GM23338 (cell line): ENCODE data around the gene TBC1D16. TPM values are rescaled to one million over a fixed set of nuclear protein-coding genes. Genes with fewer than 3 reads are reported as not detected.

Source experiments
- ATAC-seq: fragments of 200-7000 bp; cut with Tn5 transposase; 3 replicates; pipeline ENCODE4 v1.9.1; 2020
- DNase-seq: peaks from one replicate; pipeline ENCODE4 v3.0.0-alpha.2; 2015; ENCODE audit warnings: low spot score
- H2AFZ ChIP-seq: fragments of 200-600 bp; sonication (generic); 2 replicates; pipeline ENCODE4 v1.8.0; 2016; ENCODE audit warnings: antibody characterized with exemption, mild to moderate bottlenecking, moderate library complexity
- H3F3A ChIP-seq: fragments of 200-600 bp; sonication (generic); replicated peaks from 2 replicates; pipeline ENCODE4 v1.8.0; 2017; ENCODE audit warnings: antibody characterized with exemption, mixed run types, low read depth
- H3K27ac ChIP-seq: fragments of 200-600 bp; sonication (generic); 2 replicates; pipeline ENCODE4 v1.6.1; 2016; ENCODE audit warnings: low read depth
- H3K27me3 ChIP-seq: fragments of 200-600 bp; sonication (generic); 2 replicates; pipeline ENCODE4 v1.8.0; 2016; ENCODE audit warnings: mild to moderate bottlenecking, mixed run types, moderate library complexity; ENCODE audit not compliant: insufficient read depth
- H3K36me3 ChIP-seq: fragments of 200-600 bp; sonication (generic); 2 replicates; pipeline ENCODE4 v1.8.0; 2016; ENCODE audit warnings: mild to moderate bottlenecking; ENCODE audit not compliant: insufficient read depth
- H3K4me1 ChIP-seq: fragments of 200-600 bp; sonication (generic); 2 replicates; pipeline ENCODE4 v1.8.0; 2016; ENCODE audit warnings: mild to moderate bottlenecking, moderate library complexity; ENCODE audit not compliant: insufficient read depth
- H3K4me2 ChIP-seq: fragments of 200-600 bp; sonication (generic); 2 replicates; pipeline ENCODE4 v1.7.1; 2017; ENCODE audit warnings: mixed run types
- H3K4me3 ChIP-seq: fragments of 200-600 bp; sonication (generic); 2 replicates; pipeline ENCODE4 v1.6.1; 2016; ENCODE audit warnings: mixed run types
- H3K79me2 ChIP-seq: fragments of 200-600 bp; sonication (generic); replicated peaks from 2 replicates; pipeline ENCODE4 v1.8.0; 2017; ENCODE audit warnings: mild to moderate bottlenecking; ENCODE audit not compliant: insufficient read depth
- H3K9me2 ChIP-seq: fragments of 200-600 bp; sonication (generic); 2 replicates; pipeline ENCODE4 v1.8.0; 2017; ENCODE audit not compliant: insufficient read depth
- H4K20me1 ChIP-seq: fragments of 200-600 bp; sonication (generic); replicated peaks from 2 replicates; pipeline ENCODE4 v1.8.0; 2017; ENCODE audit warnings: mild to moderate bottlenecking; ENCODE audit not compliant: insufficient read depth
- H3K27ac Mint-ChIP-seq: 2 replicates; pipeline ENCODE4 v1.8.0; 2020; ENCODE audit warnings: inconsistent platforms, mild to moderate bottlenecking, moderate library complexity, mixed read lengths
- H3K27me3 Mint-ChIP-seq: 3 replicates; pipeline ENCODE4 v1.8.0; 2022; ENCODE audit warnings: low read depth, mild to moderate bottlenecking, moderate library complexity, mixed read lengths, inconsistent platforms; ENCODE audit not compliant: insufficient read depth, poor library complexity
- H3K36me3 Mint-ChIP-seq: 3 replicates; pipeline ENCODE4 v1.8.0; 2021; ENCODE audit warnings: low read depth, mild to moderate bottlenecking, inconsistent platforms, moderate library complexity, mixed read lengths
- H3K4me1 Mint-ChIP-seq: 3 replicates; pipeline ENCODE4 v1.8.0; 2020; ENCODE audit warnings: mild to moderate bottlenecking, inconsistent platforms, mixed read lengths
- H3K4me3 Mint-ChIP-seq: 3 replicates; pipeline ENCODE4 v1.8.0; 2021; ENCODE audit warnings: moderate library complexity, mild to moderate bottlenecking, inconsistent platforms, mixed read lengths
- H3K9me3 Mint-ChIP-seq: 3 replicates; pipeline ENCODE4 v1.8.0; 2020; ENCODE audit warnings: moderate library complexity, mild to moderate bottlenecking, inconsistent platforms, mixed read lengths
- CTCF ChIP-seq, 2 experiments: fragments of 200-600 bp in 1 of 2; sonication (generic) in 1 of 2; conservative IDR thresholded peaks; 2 replicates each; pipeline versions ENCODE4 v1.5.1 to v1.6.1; 2016 to 2017; ENCODE audit warnings: antibody characterized with exemption in 2 of 2, low read depth in 2 of 2, mild to moderate bottlenecking in 2 of 2, moderate library complexity in 1 of 2
- ETS1 ChIP-seq: IDR thresholded peaks from 2 replicates; pipeline ENCODE4 v1.6.1; 2016; ENCODE audit warnings: antibody characterized with exemption
- EZH2 ChIP-seq: fragments of 200-600 bp; sonication (generic); IDR thresholded peaks from one replicate; pipeline ENCODE4 v1.8.0; 2017; ENCODE audit warnings: antibody characterized with exemption, mild to moderate bottlenecking, low read depth; ENCODE audit not compliant: unreplicated experiment
- EZH2phosphoT487 ChIP-seq: fragments of 200-600 bp; sonication (generic); IDR thresholded peaks from one replicate; pipeline ENCODE4 v1.8.1; 2018; ENCODE audit warnings: antibody characterized with exemption; ENCODE audit not compliant: unreplicated experiment
- JUNB ChIP-seq: IDR thresholded peaks from one replicate; pipeline ENCODE4 v1.6.1; 2016; ENCODE audit warnings: antibody characterized with exemption; ENCODE audit not compliant: unreplicated experiment
- NANOG ChIP-seq: IDR thresholded peaks from 2 replicates; pipeline ENCODE4 v1.6.1; 2016; ENCODE audit warnings: antibody characterized with exemption, borderline replicate concordance
- POLR2AphosphoS5 ChIP-seq: IDR thresholded peaks from 2 replicates; pipeline ENCODE4 v1.6.1; 2016; ENCODE audit warnings: antibody characterized with exemption, low read depth
- STAT1 ChIP-seq: IDR thresholded peaks from one replicate; pipeline ENCODE4 v1.6.1; 2016; ENCODE audit warnings: antibody characterized with exemption; ENCODE audit not compliant: unreplicated experiment
- ZNF114 ChIP-seq: fragments of 250-450 bp; sonication (Bioruptor Pico); IDR thresholded peaks from 2 replicates; pipeline ENCODE4 v1.5.0; 2020; ENCODE audit warnings: mild to moderate bottlenecking, moderate library complexity
- ZNF331 ChIP-seq: fragments of 250-450 bp; sonication (Bioruptor Pico); IDR thresholded peaks from 2 replicates; pipeline ENCODE4 v1.5.0; 2020; ENCODE audit warnings: low read depth, mild to moderate bottlenecking, moderate library complexity
- polyA plus RNA-seq: library from polyadenylated mRNA; unstranded; fragments of >200 nt; fragmentation: Nextera tagmentation; extraction: Ambion mirVana; gene quantifications from 2 replicates; pipeline ENCODE4 v1.2.1, GENCODE V29; 2016
- total RNA-seq: library from RNA; depleted of rRNA; stranded (reverse); fragments of >200 nt; shearing (Covaris generic); gene quantifications from 2 replicates; pipeline ENCODE4 v1.2.3, GENCODE V29; 2014

Gene TBC1D16
- total and polyA plus RNA-seq, 2 experiments from 2014 or later: 16.7 to 104 TPM

GRCh38 chr17:79934653-79934970, 101.1 kb downstream of the TBC1D16 start:
- H3K79me2 ChIP-seq: no peaks in the 10 kb centered on the region

GRCh38 chr17:79933863-79934652, 101.6 kb downstream of the TBC1D16 start:
- peak overlapping the region; percentile 70; the same call in 1 of the 2 replicates for H3K27ac Mint-ChIP-seq

More at GRCh38 chr17:79934653-79934970, 101.1 kb downstream of the TBC1D16 start:
- TF ChIP-seq CTCF (conservative IDR thresholded peaks at IDR 0.05; ENCODE audit: low read depth in 2 of 2) (no peak), NANOG (no peak), POLR2AphosphoS5 (no peak), EZH2 (no peak), ZNF331 (CRISPR knock-in tag) (no peak), STAT1 (no peak), ZNF114 (CRISPR knock-in tag) (no peak), EZH2phosphoT487 (no peak), JUNB (no peak), ETS1 (no peak)
- Histone ChIP-seq H3K9me2 (0 out of 2 replicates have a peak, but pooled peaks cover 3% of the 10 kb centered on the region), H3K27ac (no peak overlapping the region), H3F3A (peaks cover 12% of the 10 kb centered on the region; the same call in 1 of the 2 replicates), H3K4me2 (no peak overlapping the region), H4K20me1 (no peaks in the 10 kb centered on the region; the same call in 1 of the 2 replicates), H3K4me1 (peaks cover 51% of the 10 kb centered on the region), H3K36me3 (no peaks in the 10 kb centered on the region), H3K27me3 (peaks cover 10% of the 10 kb centered on the region; the same call in 1 of the 2 replicates), H3K4me3 (no peak overlapping the region), H2AFZ (no peak overlapping the region)
- Mint-ChIP-seq H3K36me3 (peaks cover 16% of the 10 kb centered on the region), H3K4me3 (no peak overlapping the region), H3K27me3 (peaks cover 55% of the 10 kb centered on the region), H3K27ac (no peak overlapping the region), H3K4me1 (peaks cover 70% of the 10 kb centered on the region), H3K9me3 (no peaks in the 10 kb centered on the region)
- DNase-seq (no peak), ATAC-seq (no peak)

More at GRCh38 chr17:79933863-79934652, 101.6 kb downstream of the TBC1D16 start:
- no peaks in the 10 kb centered on the region; the same call in 1 of the 2 replicates for H4K20me1 ChIP-seq
- H3K27me3 ChIP-seq: peaks cover 10% of the 10 kb centered on the region; the same call in 1 of the 2 replicates
- no peak overlapping the region for H2AFZ ChIP-seq
- DNase-seq: no peak
- Mint-ChIP-seq H3K36me3 (peaks cover 11% of the 10 kb centered on the region), H3K9me3 (no peaks in the 10 kb centered on the region), H3K4me1 (peaks cover 70% of the 10 kb centered on the region), H3K27me3 (peaks cover 55% of the 10 kb centered on the region), H3K4me3 (no peak overlapping the region)
- no peak overlapping the region for H3K4me2 ChIP-seq
- H3K4me3 ChIP-seq: no peak overlapping the region
- peaks cover 12% of the 10 kb centered on the region; the same call in 1 of the 2 replicates for H3F3A ChIP-seq
- no peak overlapping the region for H3K27ac ChIP-seq
- ATAC-seq: no peak
- H3K4me1 ChIP-seq: peaks cover 51% of the 10 kb centered on the region
- H3K36me3 ChIP-seq: no peaks in the 10 kb centered on the region
- H3K9me2 ChIP-seq: 0 out of 2 replicates have a peak, but pooled peaks cover 3% of the 10 kb centered on the region
- H3K79me2 ChIP-seq: no peaks in the 10 kb centered on the region
- TF ChIP-seq ZNF331 (CRISPR knock-in tag): no peak
